HepG2 (cell line): Measurements from ENCODE around the gene SLC16A1.

Experiments
- ATF7 ChIP-seq, 2 experiments: fragments of 450-650 bp in 1 of 2; sonication (generic) in 1 of 2; formaldehyde crosslinking in 1 of 2; IDR thresholded peaks; 2 replicates each; pipeline versions ENCODE4 v1.4.0 to v1.6.1; 2016 to 2020; ENCODE audit warnings: antibody characterized with exemption in 1 of 2, mild to moderate bottlenecking in 1 of 2, missing genetic modification reagents in 1 of 2
- NBN ChIP-seq: fragments of 450-650 bp; conservative IDR thresholded peaks from 2 replicates; pipeline ENCODE4 v1.6.1; 2017
- POLR2A ChIP-seq, 2 experiments: IDR thresholded peaks; 2 replicates each; pipeline ENCODE4 v1.6.1; 2011; ENCODE audit warnings: low read depth in 2 of 2, low read length in 2 of 2, mild to moderate bottlenecking in 1 of 2, moderate library complexity in 1 of 2; ENCODE audit not compliant: insufficient read depth in 1 of 2
- ZNF441 ChIP-seq: sonication (generic); formaldehyde crosslinking; IDR thresholded peaks from 2 replicates; pipeline ENCODE4 v1.7.0; 2021; ENCODE audit warnings: missing genetic modification reagents, borderline replicate concordance
- TF ChIP-seq, protein P1 (sequence below): IDR thresholded peaks from 2 replicates; pipeline ENCODE4 v1.6.1; 2012; ENCODE audit warnings: inconsistent platforms

DNA sequence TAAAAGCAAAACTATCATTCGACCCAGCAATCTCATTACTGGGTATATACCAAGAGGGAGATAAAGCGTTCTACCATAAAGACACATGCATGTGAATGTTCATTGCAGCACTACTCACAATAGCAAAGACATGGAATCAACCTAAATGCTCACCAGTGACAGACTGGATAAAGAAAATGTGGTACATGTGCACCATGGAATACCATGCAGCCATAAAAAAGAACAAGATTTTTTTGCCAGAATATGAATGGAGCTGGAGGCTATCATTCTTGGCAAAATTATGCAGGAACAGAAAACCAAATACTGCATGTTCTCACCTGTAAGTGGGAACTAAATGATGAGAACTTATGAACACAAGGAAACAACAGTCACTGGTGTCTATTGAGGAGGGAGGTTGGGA lies 79.7 kb downstream of the SLC16A1 start:
- TF ChIP-seq NBN (no peak), ZNF441 (CRISPR knock-in tag) (no peak), ATF7 (IDR thresholded peaks at IDR 0.05) (no peak), ATF7 (CRISPR knock-in tag; IDR thresholded peaks at IDR 0.05) (no peak), POLR2A (IDR thresholded peaks at IDR 0.05; ENCODE audit: insufficient read depth in 1 of 2, low read depth in 2 of 2, low read length in 2 of 2) (no peak)
- TF ChIP-seq, protein P1, sequence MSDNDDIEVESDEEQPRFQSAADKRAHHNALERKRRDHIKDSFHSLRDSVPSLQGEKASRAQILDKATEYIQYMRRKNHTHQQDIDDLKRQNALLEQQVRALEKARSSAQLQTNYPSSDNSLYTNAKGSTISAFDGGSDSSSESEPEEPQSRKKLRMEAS: no peak
